Stimulated activated CD4-positive, alpha-beta T cell treated with anti-CD3 and anti-CD28 coated beads, TNF-alpha, amount 100 ng/mL, for 48 hours (primary cell): ENCODE measurements around the gene TARM1.

Source experiments
- DNase-seq, 3 donors: peaks; one replicate each; pipeline ENCODE4 v3.0.0-alpha.2; 2020; ENCODE audit warnings: low read depth in 3 of 3

The TARM1 gene

DNA sequence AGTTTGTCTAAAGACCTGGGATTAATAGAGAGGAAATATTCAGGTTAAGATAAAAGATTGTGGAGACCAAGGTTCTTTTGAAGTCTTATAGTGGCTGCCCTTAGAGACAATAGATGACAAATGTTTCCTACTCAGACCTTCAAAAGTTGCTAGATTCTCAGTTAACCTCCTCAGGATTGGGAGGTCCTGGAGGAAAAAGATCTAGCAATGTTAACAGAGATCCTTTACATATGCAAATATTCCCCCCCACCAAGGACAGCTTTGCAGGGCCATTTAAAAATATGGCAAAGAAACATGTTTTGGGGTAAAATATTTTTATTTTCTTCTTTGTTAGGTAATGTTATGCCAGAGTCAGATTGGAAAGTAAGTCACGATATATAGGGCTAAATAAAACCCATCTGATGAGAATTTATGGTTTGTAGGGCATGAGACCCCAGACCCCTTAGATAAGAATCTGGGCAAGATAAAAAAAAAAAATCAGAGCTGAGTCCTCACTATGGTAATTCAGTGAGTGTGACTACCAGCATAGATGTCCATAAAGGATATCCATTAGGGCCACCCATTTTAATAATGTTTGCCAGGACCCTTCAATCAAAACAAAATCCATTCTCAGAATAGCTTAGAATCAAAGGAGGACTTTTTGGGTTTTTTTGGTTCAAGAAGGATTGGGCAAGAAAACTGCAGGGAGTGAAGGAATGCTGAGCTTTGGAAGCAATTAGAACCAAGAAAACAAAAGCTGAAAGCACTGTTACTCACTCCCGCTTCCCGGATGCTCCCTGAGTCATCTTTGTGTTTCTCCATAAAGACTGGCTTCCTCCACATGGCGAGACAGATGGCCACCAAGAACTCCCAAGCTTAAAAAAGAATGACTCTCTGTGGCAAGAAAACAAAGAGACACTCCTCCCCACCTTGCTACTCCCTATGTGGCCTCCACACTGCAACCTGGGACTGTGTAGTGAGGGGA lies 45.7 kb downstream of the TARM1 start:
- DNase-seq: no peak

DNA sequence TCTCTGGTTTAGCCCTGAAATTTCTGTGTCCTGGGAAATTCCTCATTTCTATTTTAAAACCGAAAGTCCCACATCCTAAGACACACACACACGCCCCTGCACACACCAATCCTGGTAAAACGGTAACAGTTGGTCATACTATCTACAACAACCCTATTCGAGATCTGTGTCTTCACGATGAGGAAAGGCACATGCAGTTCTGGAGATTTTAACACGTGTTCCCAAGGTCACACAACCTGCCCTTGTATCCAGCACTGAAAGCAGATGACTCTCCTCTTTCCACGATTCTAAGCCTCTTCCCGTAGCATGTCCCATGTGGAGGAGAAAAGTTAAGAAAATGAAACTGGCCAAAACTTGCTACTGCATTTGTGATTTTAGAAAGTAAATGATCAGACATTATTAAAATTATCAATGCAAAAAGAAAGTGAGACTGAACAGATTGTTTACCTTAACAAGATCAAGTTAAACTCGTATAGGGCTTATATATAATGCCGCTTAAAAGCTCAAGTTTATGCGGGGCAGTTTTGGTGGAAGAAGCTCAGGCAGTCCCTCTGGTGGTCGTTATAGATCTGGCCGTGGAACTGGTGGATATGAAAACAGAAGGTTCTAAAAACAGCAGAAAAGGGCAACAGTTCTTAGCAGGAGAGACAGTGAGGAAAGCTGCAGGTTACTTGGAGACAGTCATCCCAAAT lies 50.1 kb downstream of the TARM1 start:
- no peak for DNase-seq

- peak; percentile 10 to 46 (median 39) for DNase-seq
Measured at GRCh38 chr19:54029930-54030490, 51.2 kb downstream of the TARM1 start.

- DNase-seq: no peak
Measured at GRCh38 chr19:54029301-54029700, 51.9 kb downstream of the TARM1 start.

GRCh38 chr19:54026656-54027055 lies 54.5 kb downstream of the TARM1 start:
- no peak for DNase-seq

DNA sequence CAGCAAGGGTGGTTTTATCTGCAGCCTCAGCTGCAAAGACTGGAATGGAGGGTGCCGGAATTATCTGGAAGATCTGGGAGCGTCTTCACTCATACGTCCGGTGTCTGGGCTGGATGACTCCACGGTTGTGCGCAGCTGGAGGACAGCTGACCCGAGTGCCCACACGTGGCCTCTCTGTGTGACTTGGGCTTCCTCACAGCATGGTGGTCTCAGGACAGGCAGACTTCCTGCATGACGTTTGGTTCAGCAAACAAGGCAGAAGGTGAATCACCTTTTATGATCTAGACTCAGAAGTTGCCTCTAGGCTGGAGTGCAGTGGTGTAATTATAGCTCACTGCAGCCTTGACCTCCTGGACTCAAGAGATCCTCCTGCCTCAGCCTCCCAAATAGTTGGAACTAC lies 56.5 kb downstream of the TARM1 start:
- DNase-seq: no peak

- no peak for DNase-seq
Measured at GRCh38 chr19:54023191-54023590, 58.0 kb downstream of the TARM1 start.

GRCh38 chr19:54021932-54022331 lies 59.2 kb downstream of the TARM1 start:
- no peak for DNase-seq

GRCh38 chr19:54021363-54021762 lies 59.8 kb downstream of the TARM1 start:
- DNase-seq: no peak
